ENCODE data around the gene SLC9A1.

- no peak for TF ChIP-seq ZNF169 (tag by site-specific recombination; IDR thresholded peaks at IDR 0.05)
- TF ChIP-seq CTCF (tag by site-specific recombination; IDR thresholded peaks at IDR 0.05): no peak
- TF ChIP-seq ZNF174 (tag by site-specific recombination; IDR thresholded peaks at IDR 0.05): no peak
- no peak for TF ChIP-seq TCF7L2 (IDR thresholded peaks at IDR 0.05; ENCODE audit: borderline replicate concordance, low read depth, low read length)
- no peak for TF ChIP-seq ZNF133 (tag by site-specific recombination; IDR thresholded peaks at IDR 0.05)
- TF ChIP-seq ZNF292 (tag by site-specific recombination; IDR thresholded peaks at IDR 0.05; ENCODE audit: borderline replicate concordance, low read depth): no peak
- no peak for TF ChIP-seq ZNF707 (tag by site-specific recombination; IDR thresholded peaks at IDR 0.05)
- no peak for TF ChIP-seq ZNF624 (tag by site-specific recombination; IDR thresholded peaks at IDR 0.05)
- no peak for TF ChIP-seq ZNF146 (tag by site-specific recombination; IDR thresholded peaks at IDR 0.05)
- TF ChIP-seq ZFP37 (tag by site-specific recombination; IDR thresholded peaks at IDR 0.05): no peak
- no peak for TF ChIP-seq ZNF37A (tag by site-specific recombination; IDR thresholded peaks at IDR 0.05)
- no peak for TF ChIP-seq ZNF530 (tag by site-specific recombination; IDR thresholded peaks at IDR 0.05; ENCODE audit: low read depth)
Measured at GRCh38 chr1:27101696-27102095, 53.2 kb downstream of the SLC9A1 start.

All from HEK293 (cell line).